ENCODE results near the gene AEBP1.

GRCh38 chr7:44159824-44160630 is 55.9 kb downstream of the AEBP1 start:
- TF ChIP-seq POLR2AphosphoS5 (IDR thresholded peaks at IDR 0.05; ENCODE audit: low read depth, low read length) (no peak), TAF1 (IDR thresholded peaks at IDR 0.05; ENCODE audit: borderline replicate concordance, insufficient read depth, low read length) (no peak), REST (IDR thresholded peaks at IDR 0.05; ENCODE audit: insufficient read depth in 1 of 2, low read depth in 2 of 2, low read length in 2 of 2) (no peak), SIN3A (IDR thresholded peaks at IDR 0.05; ENCODE audit: borderline replicate concordance, insufficient read depth, low read length) (no peak)
